HL-60 (cell line): Measurements from ENCODE around the gene MLXIP.

Experiments used
- REST ChIP-seq: IDR thresholded peaks from 2 replicates; pipeline ENCODE4 v1.6.1; 2012; ENCODE audit warnings: low read depth; ENCODE audit not compliant: insufficient replicate concordance
- TF ChIP-seq, protein P1 (sequence below): IDR thresholded peaks from one replicate; pipeline ENCODE4 v1.5.1; 2011; ENCODE audit warnings: low read length, control low read depth, inconsistent platforms; ENCODE audit not compliant: insufficient read depth

- TF ChIP-seq, protein P1, sequence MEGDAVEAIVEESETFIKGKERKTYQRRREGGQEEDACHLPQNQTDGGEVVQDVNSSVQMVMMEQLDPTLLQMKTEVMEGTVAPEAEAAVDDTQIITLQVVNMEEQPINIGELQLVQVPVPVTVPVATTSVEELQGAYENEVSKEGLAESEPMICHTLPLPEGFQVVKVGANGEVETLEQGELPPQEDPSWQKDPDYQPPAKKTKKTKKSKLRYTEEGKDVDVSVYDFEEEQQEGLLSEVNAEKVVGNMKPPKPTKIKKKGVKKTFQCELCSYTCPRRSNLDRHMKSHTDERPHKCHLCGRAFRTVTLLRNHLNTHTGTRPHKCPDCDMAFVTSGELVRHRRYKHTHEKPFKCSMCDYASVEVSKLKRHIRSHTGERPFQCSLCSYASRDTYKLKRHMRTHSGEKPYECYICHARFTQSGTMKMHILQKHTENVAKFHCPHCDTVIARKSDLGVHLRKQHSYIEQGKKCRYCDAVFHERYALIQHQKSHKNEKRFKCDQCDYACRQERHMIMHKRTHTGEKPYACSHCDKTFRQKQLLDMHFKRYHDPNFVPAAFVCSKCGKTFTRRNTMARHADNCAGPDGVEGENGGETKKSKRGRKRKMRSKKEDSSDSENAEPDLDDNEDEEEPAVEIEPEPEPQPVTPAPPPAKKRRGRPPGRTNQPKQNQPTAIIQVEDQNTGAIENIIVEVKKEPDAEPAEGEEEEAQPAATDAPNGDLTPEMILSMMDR: no peak
- no peak for TF ChIP-seq REST
These were observed 60.1 kb downstream of the MLXIP start for GRCh38 chr12:122138616-122139015.
